ENCODE measurements around the gene NUTM2E. TPM values are rescaled to one million over a fixed set of nuclear protein-coding genes. Genes with fewer than 3 reads are reported as not detected.
"Not testable (repeated sequence)": the region's sequence is repeated elsewhere in the genome, so short reads cannot be mapped to it uniquely, and the experiment has no call there.

NUTM2E gene
- total RNA-seq, 4 donors from 2014 or later = not detected

- H3K4me1 ChIP-seq; H3K27ac ChIP-seq (replicated peaks in 1 of 4); H3K27me3 ChIP-seq; H3K9me3 ChIP-seq; intact Hi-C loops (cut with DNase I); H3K4me3 ChIP-seq; H3K36me3 ChIP-seq; DNase-seq (ENCODE audit: extremely low spot score): not testable (repeated sequence)
- 97% methylated on average over 3 of the region's 9 CpGs for WGBS
Measured at GRCh38 chr10:79866903-79867551, 40.5 kb downstream of the NUTM2E start.

GRCh38 chr10:79868023-79868422 lies 41.5 kb downstream of the NUTM2E start:
- H3K36me3 ChIP-seq; intact Hi-C loops (cut with DNase I); H3K4me1 ChIP-seq; DNase-seq (ENCODE audit: extremely low spot score); H3K27me3 ChIP-seq; H3K9me3 ChIP-seq; H3K4me3 ChIP-seq; H3K27ac ChIP-seq (replicated peaks in 1 of 4): not testable (repeated sequence)
- 58% methylated on average over 2 of the region's 7 CpGs for WGBS

GRCh38 chr10:79869439-79870097 lies 43.0 kb downstream of the NUTM2E start:
- 61% methylated on average over 5 of the region's 5 CpGs for WGBS
- not testable (repeated sequence) for H3K9me3 ChIP-seq, H3K4me1 ChIP-seq

GRCh38 chr10:79871729-79872128 lies 45.2 kb downstream of the NUTM2E start:
- DNase-seq (ENCODE audit: extremely low spot score); H3K27me3 ChIP-seq; intact Hi-C loops (cut with DNase I); H3K4me3 ChIP-seq; H3K36me3 ChIP-seq; H3K27ac ChIP-seq (replicated peaks in 1 of 4); H3K4me1 ChIP-seq; H3K9me3 ChIP-seq: not testable (repeated sequence)
- 73% methylated on average over 4 of the region's 4 CpGs for WGBS

More at GRCh38 chr10:79869439-79870097, 43.0 kb downstream of the NUTM2E start:
- H3K27me3 ChIP-seq; DNase-seq (ENCODE audit: extremely low spot score); intact Hi-C loops (cut with DNase I); H3K27ac ChIP-seq (replicated peaks in 1 of 4); H3K4me3 ChIP-seq; H3K36me3 ChIP-seq: not testable (repeated sequence)

Other genes with a start within 250 kb of the NUTM2E start
- gene SFTPA1, start 215.8 kb upstream of the NUTM2E start, total RNA-seq = 10 to 100 TPM in 1 of 4 donors, 1 to 10 TPM in 2, not detected in 1; 3.3 to 11.9 (median 7.1) TPM
- gene NUTM2B, start 123.5 kb upstream of the NUTM2E start, total RNA-seq = under 1 TPM; 0.34 to 0.83 (median 0.50) TPM
- 1 to 10 TPM in 3 of 4 donors, under 1 TPM in 1; 0.83 to 3.0 (median 1.5) TPM for gene SFTPD, start 122.4 kb downstream of the NUTM2E start, total RNA-seq